Adipose tissue (tissue), 3 donors: ENCODE data around the gene TMEM18. TPM values are rescaled to one million over a fixed set of nuclear protein-coding genes. Genes with fewer than 3 reads are reported as not detected.

ENCODE experiments used
- H3K27ac ChIP-seq: one replicate; pipeline ENCODE4 v1.5.1; 2013; ENCODE audit warnings: low read depth, low read length
- WGBS, 3 donors: extraction: QIAGEN DNeasy Blood & Tissue Kit; methylation state at CpG; one replicate each; pipeline ENCODE4 v1.1.7; 2013; 5-methylcytosine and 5-hydroxymethylcytosine counted together
- polyA plus RNA-seq, 3 donors: library from polyadenylated mRNA; stranded (reverse); fragments of 200-250 nt; gene quantifications; one replicate each; pipeline ENCODE4 v1.2.3, GENCODE V29; 2013
- donor health status: healthy with polysubstance abuse.
- donor health status: Bipolar disorder and iron deficiency.
- donor health status: healthy.

The TMEM18 gene
- polyA plus RNA-seq, 3 donors, result 20.0 to 24.3 (median 21.4) TPM

- H3K27ac ChIP-seq, result no peak overlapping the region
Observed at GRCh38 chr2:675982-676646, 1.1 kb downstream of the TMEM18 start.

GRCh38 chr2:675460-675859, 1.7 kb downstream of the TMEM18 start:
- H3K27ac ChIP-seq, result no peak overlapping the region

More at GRCh38 chr2:675982-676646, 1.1 kb downstream of the TMEM18 start:
- 7 to 24% (median 20%) methylated on average over 20 to 21 of the region's 21 CpGs for WGBS, 3 donors

GRCh38 chr2:675051-675450, 2.2 kb downstream of the TMEM18 start:
- 74 to 87% (median 84%) methylated on average over 4 of the region's 4 CpGs for WGBS, 3 donors
- no peak overlapping the region for H3K27ac ChIP-seq

More at GRCh38 chr2:675460-675859, 1.7 kb downstream of the TMEM18 start:
- WGBS, 3 donors, result 69 to 92% (median 86%) methylated on average over 9 of the region's 9 CpGs

GRCh38 chr2:674321-674985, 2.8 kb downstream of the TMEM18 start:
- 84 to 91% (median 85%) methylated on average over 9 of the region's 9 CpGs for WGBS, 3 donors
- H3K27ac ChIP-seq, result no peak overlapping the region

- H3K27ac ChIP-seq, result no peak overlapping the region
- WGBS, 3 donors, result 76 to 82% (median 78%) methylated on average over 7 of the region's 7 CpGs
Observed at GRCh38 chr2:673615-674320, 3.4 kb downstream of the TMEM18 start.

- H3K27ac ChIP-seq, result no peak overlapping the region
- WGBS, 3 donors, result 82 to 93% (median 91%) methylated on average over 9 of the region's 9 CpGs
Observed at GRCh38 chr2:673016-673415, 4.2 kb downstream of the TMEM18 start.

- 93 to 97% (median 95%) methylated on average over 13 of the region's 13 CpGs for WGBS, 3 donors
- H3K27ac ChIP-seq, result no peak overlapping the region
Observed at GRCh38 chr2:672606-672905, 4.7 kb downstream of the TMEM18 start.

GRCh38 chr2:671787-672605, 5.2 kb downstream of the TMEM18 start:
- H3K27ac ChIP-seq, result no peak overlapping the region
- 85 to 92% (median 85%) methylated on average over 17 of the region's 18 CpGs for WGBS, 3 donors

GRCh38 chr2:671072-671471, 6.1 kb downstream of the TMEM18 start:
- H3K27ac ChIP-seq, result no peak overlapping the region
- WGBS, 3 donors, result 79 to 94% (median 87%) methylated on average over 7 to 8 of the region's 9 CpGs

- no peak overlapping the region for H3K27ac ChIP-seq
- 92 to 96% (median 95%) methylated on average over 18 of the region's 18 CpGs for WGBS, 3 donors
Observed at GRCh38 chr2:670637-671036, 6.6 kb downstream of the TMEM18 start.

GRCh38 chr2:669323-669722, 7.9 kb downstream of the TMEM18 start:
- no peak overlapping the region for H3K27ac ChIP-seq
- 78 to 87% (median 83%) methylated on average over 7 of the region's 7 CpGs for WGBS, 3 donors

GRCh38 chr2:668000-668398, 9.2 kb downstream of the TMEM18 start:
- no peak overlapping the region for H3K27ac ChIP-seq
- 79 to 97% (median 97%) methylated on average over 3 of the region's 3 CpGs for WGBS, 3 donors

- no peak overlapping the region for H3K27ac ChIP-seq
- WGBS, 3 donors, result 51 to 90% (median 89%) methylated on average over 5 of the region's 5 CpGs
Observed at GRCh38 chr2:667332-667999, 9.7 kb downstream of the TMEM18 start.

- no peak overlapping the region for H3K27ac ChIP-seq
- WGBS, 3 donors, result 95 to 98% (median 95%) methylated on average over 15 of the region's 15 CpGs
Observed at GRCh38 chr2:666441-666840, 10.8 kb downstream of the TMEM18 start.

GRCh38 chr2:665340-666073, 11.7 kb downstream of the TMEM18 start:
- no peak overlapping the region for H3K27ac ChIP-seq
- 96 to 99% (median 98%) methylated on average over 4 of the region's 4 CpGs for WGBS, 3 donors

- 91 to 97% (median 95%) methylated on average over 3 of the region's 3 CpGs for WGBS, 3 donors
- no peak overlapping the region for H3K27ac ChIP-seq
Observed at GRCh38 chr2:664063-664462, 13.1 kb downstream of the TMEM18 start.

GRCh38 chr2:663221-663620, 14.0 kb downstream of the TMEM18 start:
- 78 to 91% (median 84%) methylated on average over 13 of the region's 13 CpGs for WGBS, 3 donors
- H3K27ac ChIP-seq, result no peak overlapping the region

GRCh38 chr2:661360-661635, 15.9 kb downstream of the TMEM18 start:
- WGBS, 3 donors, result 86 to 89% (median 88%) methylated on average over 12 of the region's 12 CpGs
- no peak overlapping the region for H3K27ac ChIP-seq
